Activated T-cell treated with anti-CD3 and anti-CD28 coated beads, Interleukin-2, amount 50 U/mL, for 4 hours (primary cell): ENCODE results near the gene CABLES1. TPM values are rescaled to one million over a fixed set of nuclear protein-coding genes. Genes with fewer than 3 reads are reported as not detected.

ENCODE experiments used
- ATAC-seq, 2 donors: fragments of 200-7000 bp; cut with Tn5 transposase; one replicate each; pipeline ENCODE4 v1.10.0; 2021
- DNase-seq: peaks from one replicate; pipeline ENCODE4 v3.0.0-alpha.2; 2020
- H3K27me3 Mint-ChIP-seq: one replicate; pipeline ENCODE4 v1.8.0; 2021; ENCODE audit warnings: low read depth, mixed read lengths
- H3K36me3 Mint-ChIP-seq: one replicate; pipeline ENCODE4 v1.8.0; 2022; ENCODE audit warnings: mixed read lengths; ENCODE audit not compliant: insufficient read depth
- H3K4me1 Mint-ChIP-seq: one replicate; pipeline ENCODE4 v1.8.0; 2021; ENCODE audit warnings: low read depth, mixed read lengths
- H3K4me3 Mint-ChIP-seq: one replicate; pipeline ENCODE4 v1.8.0; 2021; ENCODE audit warnings: mild to moderate bottlenecking, moderate library complexity, mixed read lengths
- H3K9me3 Mint-ChIP-seq: one replicate; pipeline ENCODE4 v1.8.0; 2021; ENCODE audit warnings: mixed read lengths
- total RNA-seq, 3 donors: library from RNA; stranded (reverse); gene quantifications; one replicate each; pipeline ENCODE4 v1.2.1, GENCODE V29; 2021

Gene CABLES1
- total RNA-seq, 3 donors from 2014 or later: 1.1 to 1.5 (median 1.4) TPM

DNA sequence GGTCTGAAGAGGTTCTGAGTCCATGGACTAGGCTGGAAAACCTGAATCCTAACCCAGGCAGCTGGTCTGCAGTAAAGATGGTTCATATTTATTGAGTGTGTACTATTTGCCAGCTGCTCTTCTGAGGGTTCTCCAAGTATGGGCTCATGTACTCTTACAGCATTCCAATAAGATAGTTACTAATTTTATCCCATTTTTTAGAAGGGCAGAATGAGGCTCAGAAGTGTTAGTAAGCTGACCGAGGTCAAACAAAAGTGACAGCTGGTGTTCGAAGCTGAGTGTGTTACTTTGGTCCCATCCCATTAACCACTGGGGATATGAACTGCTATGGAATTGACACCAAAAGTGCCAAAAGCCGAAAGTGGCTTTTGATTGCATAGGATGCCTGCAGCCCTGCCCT lies 76.9 kb downstream of the CABLES1 start:
- no peak overlapping the region for H3K4me3 Mint-ChIP-seq

DNA sequence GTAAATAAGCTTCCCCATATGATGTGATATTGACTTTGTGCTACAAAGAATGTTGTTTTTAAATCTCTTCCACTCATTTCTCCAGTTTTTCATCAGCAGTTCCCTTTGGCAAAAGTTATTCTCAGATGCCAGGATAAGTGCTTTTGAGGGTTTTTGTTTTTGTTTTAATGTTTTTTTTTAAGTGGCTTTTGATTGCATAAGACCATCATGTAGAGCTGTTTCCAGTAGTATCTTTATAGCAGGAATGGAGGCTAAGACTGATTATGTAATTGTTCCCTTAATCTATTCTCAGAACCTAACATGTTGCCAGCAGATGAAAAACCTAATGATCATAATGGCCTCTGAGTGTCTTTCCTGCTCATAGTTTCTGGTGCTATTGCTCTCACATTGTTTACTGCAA lies 77.9 kb downstream of the CABLES1 start:
- H3K4me1 Mint-ChIP-seq: peaks cover 3% of the 10 kb centered on the region
- no peak for ATAC-seq
- no peak for DNase-seq
- H3K27me3 Mint-ChIP-seq: peaks cover 7% of the 10 kb centered on the region
- no peak overlapping the region for H3K4me3 Mint-ChIP-seq
- H3K36me3 Mint-ChIP-seq: no peaks in the 10 kb centered on the region
- H3K9me3 Mint-ChIP-seq: peaks cover 6% of the 10 kb centered on the region

More for the DNA sequence above, 76.9 kb downstream of the CABLES1 start:
- H3K9me3 Mint-ChIP-seq: peaks cover 7% of the 10 kb centered on the region
- ATAC-seq (no peak), DNase-seq (no peak)
- H3K36me3 Mint-ChIP-seq: no peaks in the 10 kb centered on the region
- H3K27me3 Mint-ChIP-seq: peaks cover 9% of the 10 kb centered on the region
- peaks cover 3% of the 10 kb centered on the region for H3K4me1 Mint-ChIP-seq

DNA sequence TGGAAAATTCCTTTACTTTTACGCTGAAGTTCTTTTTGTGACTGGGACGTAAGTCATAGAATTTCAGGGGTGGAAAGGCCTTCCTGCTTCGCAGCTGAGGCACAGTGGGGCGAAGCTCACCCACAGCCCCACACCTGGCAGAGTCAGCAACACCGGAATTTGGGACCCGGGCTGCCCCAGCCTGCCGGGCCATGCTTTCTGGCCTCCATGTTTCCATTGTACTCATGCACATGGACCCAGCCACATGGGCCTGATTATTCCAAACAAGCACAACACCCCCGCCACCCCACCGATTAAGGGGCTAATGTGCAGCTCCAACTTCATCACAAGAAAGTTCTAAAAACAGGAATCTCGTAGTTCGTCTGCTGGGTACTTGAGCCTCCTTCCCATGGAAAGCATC lies 82.5 kb downstream of the CABLES1 start:
- ATAC-seq (no peak), DNase-seq (no peak)
- H3K4me3 Mint-ChIP-seq: no peak overlapping the region
- H3K9me3 Mint-ChIP-seq: no peaks in the 10 kb centered on the region
- no peaks in the 10 kb centered on the region for H3K4me1 Mint-ChIP-seq
- H3K36me3 Mint-ChIP-seq: no peaks in the 10 kb centered on the region
- peaks cover 2% of the 10 kb centered on the region for H3K27me3 Mint-ChIP-seq

DNA sequence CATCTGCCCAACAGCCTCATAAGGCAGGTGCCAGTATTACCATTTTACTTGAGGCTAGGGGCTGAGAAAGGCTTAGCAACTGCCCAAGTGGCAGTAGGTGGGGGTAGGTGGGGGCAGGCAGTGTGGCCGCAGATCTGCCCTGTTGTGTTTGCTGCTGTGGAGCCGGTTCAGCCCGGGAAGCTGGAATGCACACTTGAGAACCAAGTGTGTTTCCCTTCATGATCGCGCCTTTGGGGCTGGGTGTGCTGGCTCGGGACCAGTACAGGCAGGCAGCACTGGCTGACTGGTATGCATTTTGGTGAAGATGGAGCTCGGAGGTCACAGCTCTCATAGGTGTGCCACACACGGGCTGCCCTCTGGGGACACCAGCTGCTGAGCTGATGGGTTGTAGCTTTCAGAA lies 85.1 kb downstream of the CABLES1 start:
- DNase-seq: no peak
- ATAC-seq: no peak
- Mint-ChIP-seq H3K36me3 (no peaks in the 10 kb centered on the region), H3K9me3 (no peaks in the 10 kb centered on the region), H3K4me1 (peaks cover 2% of the 10 kb centered on the region), H3K27me3 (peaks cover 2% of the 10 kb centered on the region), H3K4me3 (no peak overlapping the region)

DNA sequence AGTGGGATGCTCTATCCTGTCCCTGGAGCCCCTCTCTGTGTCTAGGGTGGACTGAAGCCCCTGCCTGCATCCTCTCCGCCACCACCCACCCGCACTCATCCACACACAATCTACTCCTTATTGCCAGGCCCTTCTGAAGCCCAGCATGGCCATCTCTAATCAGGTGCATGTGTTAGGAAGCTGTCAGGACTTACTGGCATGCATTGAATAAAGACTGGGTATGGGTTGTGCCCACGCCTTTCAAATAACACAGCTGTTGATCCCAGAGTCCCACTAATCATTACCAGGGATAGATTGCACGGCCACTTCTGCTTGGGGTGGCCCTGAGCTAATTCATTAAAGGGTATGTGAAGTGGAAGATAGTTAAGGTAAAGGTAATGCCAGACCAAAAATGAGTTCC lies 88.4 kb downstream of the CABLES1 start:
- no peak for DNase-seq
- Mint-ChIP-seq H3K27me3 (peaks cover 2% of the 10 kb centered on the region), H3K4me1 (peaks cover 11% of the 10 kb centered on the region)

DNA sequence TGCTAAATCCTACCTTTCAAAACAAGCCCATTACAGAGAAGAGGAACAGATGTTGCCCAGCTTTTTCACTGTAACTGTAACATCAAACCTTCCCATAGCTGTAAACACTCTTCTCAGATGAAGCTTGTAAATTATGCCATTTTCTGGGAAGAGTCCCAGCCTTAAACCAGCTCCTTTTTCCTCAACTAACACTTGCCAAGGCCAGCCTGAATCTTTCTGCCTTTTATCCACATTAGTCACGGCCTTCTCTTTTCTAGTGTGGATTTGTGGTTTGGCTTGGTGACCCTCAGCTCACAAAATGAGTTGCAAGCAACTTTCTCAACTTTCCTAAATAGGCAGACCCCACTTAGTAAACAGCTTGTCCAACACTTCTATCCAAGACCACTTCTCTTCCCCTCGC lies 90.2 kb downstream of the CABLES1 start:
- DNase-seq (no peak), ATAC-seq (no peak)
- Mint-ChIP-seq H3K36me3 (no peaks in the 10 kb centered on the region), H3K27me3 (peaks cover 2% of the 10 kb centered on the region), H3K4me1 (peaks cover 19% of the 10 kb centered on the region), H3K4me3 (no peak overlapping the region), H3K9me3 (no peaks in the 10 kb centered on the region)

More for the DNA sequence above, 88.4 kb downstream of the CABLES1 start:
- Mint-ChIP-seq H3K9me3 (no peaks in the 10 kb centered on the region), H3K36me3 (no peaks in the 10 kb centered on the region), H3K4me3 (no peak overlapping the region)
- ATAC-seq: no peak

DNA sequence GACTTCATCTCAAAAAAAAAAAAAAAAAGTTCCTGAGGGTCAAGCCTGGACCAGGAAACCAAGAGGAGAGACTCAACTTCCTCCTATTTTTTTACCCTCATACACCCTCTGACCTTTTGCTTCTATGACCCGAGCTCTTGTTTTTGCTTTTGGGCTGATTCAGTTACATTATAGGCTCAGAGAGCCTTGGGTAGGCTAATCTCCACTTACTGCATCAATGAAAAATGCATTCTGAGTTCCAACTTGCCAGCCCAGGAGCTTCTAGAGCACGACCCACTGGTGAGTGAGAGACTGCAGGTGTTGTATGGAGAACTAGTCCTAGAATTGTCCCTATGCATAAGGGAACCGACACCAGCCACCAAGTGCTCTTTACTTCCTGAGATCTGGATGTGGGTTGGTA lies 91.1 kb downstream of the CABLES1 start:
- no peak for ATAC-seq
- H3K9me3 Mint-ChIP-seq: no peaks in the 10 kb centered on the region
- H3K36me3 Mint-ChIP-seq: no peaks in the 10 kb centered on the region
- H3K27me3 Mint-ChIP-seq: no peaks in the 10 kb centered on the region
- no peak overlapping the region for H3K4me3 Mint-ChIP-seq
- H3K4me1 Mint-ChIP-seq: peaks cover 26% of the 10 kb centered on the region
- DNase-seq: no peak

DNA sequence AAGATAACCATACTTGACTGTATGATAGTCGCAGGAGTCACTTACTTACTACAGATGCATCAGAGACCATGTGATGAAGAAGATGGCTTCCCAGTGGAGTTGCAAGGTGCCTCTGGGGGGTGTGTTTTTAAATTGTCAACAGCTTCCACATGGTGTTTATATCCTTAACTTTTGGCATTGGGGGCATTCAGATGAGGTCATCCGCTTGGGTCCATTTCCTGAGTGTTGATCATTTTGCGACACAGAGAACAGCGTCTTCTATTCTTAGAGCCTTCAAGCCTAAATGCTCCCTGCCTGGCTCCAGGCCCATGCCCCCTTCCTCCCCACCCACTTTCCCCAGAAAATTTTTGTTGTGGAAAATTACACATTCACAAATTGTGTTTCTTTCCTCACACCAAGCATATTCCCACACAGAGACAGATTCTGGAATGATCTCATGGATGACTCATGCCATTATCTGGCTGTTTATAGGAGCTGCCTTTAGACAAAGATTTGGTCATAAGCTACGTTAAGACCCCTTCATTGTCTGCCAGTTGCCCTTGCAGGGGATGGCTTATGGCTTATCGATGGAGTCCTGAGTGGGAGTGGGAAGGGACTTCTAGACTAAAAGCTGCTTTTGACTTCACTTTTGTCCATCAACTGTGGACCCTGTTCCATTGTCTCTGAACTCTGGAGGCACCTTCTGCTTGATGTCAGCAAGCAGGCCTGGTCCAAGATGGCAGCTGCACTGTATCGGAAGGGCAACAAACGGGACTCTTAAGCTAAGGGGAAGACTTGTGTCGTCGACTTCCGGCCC lies 91.8 kb downstream of the CABLES1 start:
- H3K4me1 Mint-ChIP-seq: peaks cover 32% of the 10 kb centered on the region
- no peak overlapping the region for H3K4me3 Mint-ChIP-seq
- ATAC-seq (no peak), DNase-seq (no peak)
- no peaks in the 10 kb centered on the region for H3K27me3 Mint-ChIP-seq
- no peaks in the 10 kb centered on the region for H3K9me3 Mint-ChIP-seq
- H3K36me3 Mint-ChIP-seq: no peaks in the 10 kb centered on the region

DNA sequence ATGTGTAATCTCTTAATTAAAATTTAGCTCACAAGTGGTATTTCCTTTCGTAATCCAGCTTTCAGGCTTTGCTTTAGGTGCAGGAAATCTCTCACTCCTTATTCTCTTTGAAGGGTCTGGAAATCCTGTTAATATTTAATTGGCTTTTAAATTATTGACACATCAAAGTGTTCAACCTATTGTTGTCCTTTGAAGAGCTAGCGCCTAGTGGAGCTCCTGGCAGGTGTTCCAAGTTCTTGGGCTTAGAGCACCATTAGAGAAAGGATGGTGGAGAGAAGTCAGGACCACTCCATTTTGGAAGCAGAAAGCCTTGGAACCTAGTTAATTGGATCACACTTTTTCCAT lies 92.4 kb downstream of the CABLES1 start:
- Mint-ChIP-seq H3K27me3 (no peaks in the 10 kb centered on the region), H3K4me3 (no peak overlapping the region), H3K9me3 (no peaks in the 10 kb centered on the region), H3K4me1 (peaks cover 36% of the 10 kb centered on the region), H3K36me3 (no peaks in the 10 kb centered on the region)
- no peak for ATAC-seq
- DNase-seq: no peak

DNA sequence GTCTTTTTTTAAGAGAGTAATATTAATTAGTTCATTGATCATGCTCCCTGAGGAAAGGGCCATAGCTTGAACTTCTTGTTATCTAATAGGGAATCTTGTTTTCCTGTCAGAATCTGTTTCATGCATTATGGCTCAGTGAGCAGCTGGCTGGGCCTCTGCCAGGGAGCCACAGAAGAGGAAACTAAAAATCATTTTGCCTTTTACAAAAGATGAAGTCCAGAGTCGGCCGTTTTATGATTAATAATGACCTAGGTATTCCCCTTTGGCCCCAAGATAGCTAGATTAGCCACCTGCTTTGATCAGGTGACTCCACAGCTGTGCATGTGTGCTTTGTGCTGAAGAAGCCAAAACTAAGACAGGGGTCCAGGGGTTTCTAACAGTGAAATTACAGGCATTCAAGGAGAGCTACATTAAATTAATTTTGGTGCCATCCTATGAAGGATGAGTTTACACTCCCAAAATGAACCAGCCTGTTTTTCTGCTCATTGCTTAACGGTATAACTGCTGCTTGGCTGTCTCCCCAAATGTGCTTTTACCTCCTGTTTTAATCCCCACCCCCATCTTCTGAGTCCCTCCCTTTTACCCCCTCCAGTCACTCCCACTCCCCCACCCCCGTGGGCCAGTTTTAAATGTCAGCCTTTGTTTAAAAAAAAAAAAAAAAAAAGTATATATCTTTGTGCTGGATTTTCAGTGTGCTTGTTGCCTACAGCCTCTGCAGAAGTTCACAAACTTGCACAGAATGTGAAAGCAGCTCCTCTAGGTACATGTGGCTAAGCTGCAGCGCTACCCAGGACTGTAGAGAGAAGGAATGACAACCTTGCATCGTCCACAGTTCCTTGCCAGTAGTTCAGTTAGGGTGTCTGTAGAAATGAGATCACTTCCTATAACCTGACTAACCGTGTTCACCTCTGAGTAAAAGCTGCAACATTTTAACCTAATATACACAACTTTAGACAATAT lies 93.1 kb downstream of the CABLES1 start:
- no peaks in the 10 kb centered on the region for H3K9me3 Mint-ChIP-seq
- H3K27me3 Mint-ChIP-seq: no peaks in the 10 kb centered on the region
- H3K36me3 Mint-ChIP-seq: no peaks in the 10 kb centered on the region
- peak in 1 of 2 donors; percentile 12 for ATAC-seq
- no peak overlapping the region for H3K4me3 Mint-ChIP-seq
- H3K4me1 Mint-ChIP-seq: peaks cover 38% of the 10 kb centered on the region
- peak; percentile 10 for DNase-seq

DNA sequence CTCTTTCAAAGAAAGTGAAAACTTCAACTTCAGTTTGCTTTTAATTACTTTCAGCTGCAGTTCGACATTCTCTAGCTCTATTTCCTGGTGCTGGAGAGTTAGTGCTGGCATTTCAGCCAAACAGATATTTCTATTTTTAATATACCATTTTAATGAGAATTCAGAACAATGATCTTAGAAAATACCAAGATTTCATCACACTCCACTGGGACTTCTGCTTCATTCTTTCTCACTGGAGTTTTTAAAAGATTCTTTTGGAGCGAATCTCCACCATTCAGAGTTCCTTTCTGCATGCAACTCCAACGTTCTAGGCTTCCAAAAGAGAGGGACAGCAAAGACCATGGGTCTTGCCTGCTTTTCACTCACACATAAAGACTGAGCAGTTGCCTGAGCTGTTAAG lies 94.2 kb downstream of the CABLES1 start:
- no peak overlapping the region for H3K4me3 Mint-ChIP-seq
- no peaks in the 10 kb centered on the region for H3K9me3 Mint-ChIP-seq
- ATAC-seq: no peak
- H3K4me1 Mint-ChIP-seq: peaks cover 36% of the 10 kb centered on the region
- H3K36me3 Mint-ChIP-seq: no peaks in the 10 kb centered on the region
- DNase-seq: no peak
- H3K27me3 Mint-ChIP-seq: no peaks in the 10 kb centered on the region

DNA sequence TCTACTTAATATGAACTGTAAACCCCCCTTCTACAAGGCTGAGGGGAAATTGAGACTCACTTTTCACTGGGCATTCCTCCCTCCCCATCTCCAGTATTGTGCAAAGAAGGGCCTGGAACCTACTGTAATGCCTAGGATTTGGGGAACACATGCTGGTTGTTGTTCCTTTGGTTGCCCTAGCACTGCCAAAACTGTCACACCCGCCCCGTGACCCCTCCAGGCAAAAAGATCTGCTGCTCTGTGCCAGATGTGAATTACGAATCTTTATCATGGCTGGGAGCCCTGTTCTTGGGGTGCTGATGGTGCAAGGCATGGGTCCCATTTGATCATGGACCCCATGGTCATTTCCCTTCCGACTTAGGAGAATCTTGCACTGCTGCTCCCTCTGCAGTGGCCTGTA lies 95.4 kb downstream of the CABLES1 start:
- no peaks in the 10 kb centered on the region for H3K27me3 Mint-ChIP-seq
- no peak for DNase-seq
- H3K4me3 Mint-ChIP-seq: no peak overlapping the region
- H3K9me3 Mint-ChIP-seq: no peaks in the 10 kb centered on the region
- H3K36me3 Mint-ChIP-seq: no peaks in the 10 kb centered on the region
- peaks cover 36% of the 10 kb centered on the region for H3K4me1 Mint-ChIP-seq
- ATAC-seq: no peak

DNA sequence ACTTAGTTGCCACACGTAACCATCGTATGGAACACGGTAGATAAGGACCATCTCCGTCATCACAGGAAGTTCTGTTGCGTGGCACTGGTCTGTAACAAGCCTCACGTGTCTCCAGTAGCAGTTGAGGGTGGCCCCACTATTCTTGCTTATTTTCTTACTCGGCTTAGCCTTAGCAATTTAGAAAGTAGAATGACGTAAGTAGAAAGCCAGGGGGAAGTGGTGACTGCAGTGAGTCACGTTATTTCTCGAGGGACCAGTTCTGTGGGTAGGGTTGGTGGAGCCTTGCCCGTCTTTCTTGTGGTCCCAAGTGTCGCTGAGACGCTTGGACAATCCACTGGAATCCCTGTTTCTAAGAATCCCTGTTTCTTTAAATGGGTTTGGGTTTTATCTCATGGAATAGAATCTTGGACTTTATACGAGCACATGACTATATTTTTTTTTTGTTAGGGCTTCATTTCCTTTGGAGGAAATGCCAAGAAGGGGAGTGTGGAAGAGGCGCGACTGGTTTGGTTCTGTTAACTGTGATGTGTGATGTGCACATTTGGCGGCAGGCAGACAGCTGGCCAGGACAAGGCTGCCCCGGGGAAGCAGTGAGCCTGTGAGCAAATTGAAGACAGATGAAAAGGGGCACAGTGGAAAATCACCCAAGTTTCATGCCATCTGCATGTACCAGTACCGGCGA lies 96.2 kb downstream of the CABLES1 start:
- peak; percentile 95 for ATAC-seq
- peaks cover 36% of the 10 kb centered on the region for H3K4me1 Mint-ChIP-seq
- no peaks in the 10 kb centered on the region for H3K36me3 Mint-ChIP-seq
- H3K4me3 Mint-ChIP-seq: peak overlapping the region; percentile 37
- no peaks in the 10 kb centered on the region for H3K9me3 Mint-ChIP-seq
- peak; percentile 52 for DNase-seq
- no peaks in the 10 kb centered on the region for H3K27me3 Mint-ChIP-seq

DNA sequence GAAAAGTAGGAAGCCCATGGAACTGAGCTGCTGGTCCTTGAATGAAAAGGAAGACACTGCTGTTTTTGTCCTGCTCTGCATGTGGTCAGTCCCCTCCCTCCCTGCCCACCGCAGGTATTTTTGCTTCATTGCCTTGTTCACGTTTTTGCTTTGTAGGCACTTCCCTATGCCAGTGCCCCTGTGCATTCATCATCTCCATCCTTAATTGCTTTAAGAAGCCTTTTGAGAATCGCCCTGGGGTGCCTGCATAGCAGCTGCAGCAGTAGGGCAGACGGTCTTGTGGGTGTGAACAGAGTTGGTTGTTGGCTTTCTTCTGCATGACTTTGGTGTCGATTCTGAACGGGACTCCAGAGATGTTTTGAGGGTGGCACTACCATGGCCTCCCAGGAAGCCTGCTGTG lies 97.0 kb downstream of the CABLES1 start:
- H3K9me3 Mint-ChIP-seq: no peaks in the 10 kb centered on the region
- ATAC-seq (no peak), DNase-seq (no peak)
- no peak overlapping the region for H3K4me3 Mint-ChIP-seq
- H3K27me3 Mint-ChIP-seq: no peaks in the 10 kb centered on the region
- H3K4me1 Mint-ChIP-seq: peaks cover 38% of the 10 kb centered on the region
- no peaks in the 10 kb centered on the region for H3K36me3 Mint-ChIP-seq
